Heart left ventricle (tissue), 16 donors: Measurements from ENCODE around the gene ENKUR. TPM values are rescaled to one million over a fixed set of nuclear protein-coding genes. Genes with fewer than 3 reads are reported as not detected.

ENCODE experiments used
- ATAC-seq, 4 donors: fragments of 200-7000 bp; cut with Tn5 transposase; one replicate each; pipeline ENCODE4 v1.9.1; 2020 to 2022; ENCODE audit warnings: moderate library complexity in 4 of 4, mild to moderate bottlenecking in 3 of 4, moderate number of reproducible peaks in 1 of 4
- DNase-seq, 5 donors: peaks; one replicate each; pipeline ENCODE4 v3.0.0-alpha.2; 2020
- H3K27ac ChIP-seq, 12 donors: fragments of 200-600 bp; sonication (generic) in 4 of 12; one replicate each; pipeline versions ENCODE4 v1.5.0 to v1.8.0; 2016 to 2022; ENCODE audit warnings: mild to moderate bottlenecking in 2 of 12
- H3K27me3 ChIP-seq, 9 donors: fragments of 200-600 bp; sonication (generic) in 2 of 9; one replicate each; pipeline versions ENCODE4 v1.5.1 to v1.8.0; 2016 to 2022; ENCODE audit warnings: mild to moderate bottlenecking in 3 of 9
- H3K36me3 ChIP-seq, 9 donors: fragments of 200-600 bp; sonication (generic) in 2 of 9; one replicate each; pipeline versions ENCODE4 v1.5.0 to v1.8.0; 2018 to 2022; ENCODE audit warnings: mild to moderate bottlenecking in 2 of 9
- H3K4me1 ChIP-seq, 12 donors: fragments of 200-600 bp; sonication (generic) in 4 of 12; one replicate each; pipeline versions ENCODE4 v1.5.0 to v1.8.0; 2016 to 2022; ENCODE audit warnings: mild to moderate bottlenecking in 3 of 12
- H3K4me3 ChIP-seq, 12 donors: fragments of 200-600 bp; sonication (generic) in 4 of 12; one replicate each; pipeline versions ENCODE4 v1.5.0 to v1.8.0; 2017 to 2022; ENCODE audit warnings: mild to moderate bottlenecking in 9 of 12, moderate library complexity in 4 of 12
- H3K9me3 ChIP-seq, 12 donors: fragments of 200-600 bp; sonication (generic) in 4 of 12; one replicate each; pipeline versions ENCODE4 v1.5.0 to v1.8.0; 2016 to 2022; ENCODE audit warnings: mild to moderate bottlenecking in 1 of 12
- CTCF ChIP-seq, 12 donors: fragments of 200-600 bp; sonication (generic) in 4 of 12; IDR thresholded peaks; one replicate each; pipeline versions ENCODE4 v1.5.0 to v1.8.0; 2018 to 2022; ENCODE audit warnings: antibody characterized with exemption in 12 of 12, mild to moderate bottlenecking in 5 of 12
- POLR2A ChIP-seq, 2 donors: fragments of 450-650 bp; IDR thresholded peaks; one replicate each; pipeline ENCODE4 v1.6.1; 2017; ENCODE audit warnings: antibody characterized with exemption in 2 of 2, mild to moderate bottlenecking in 2 of 2, moderate library complexity in 2 of 2
- WGBS, 4 donors: extraction: QIAGEN DNeasy Blood & Tissue Kit in 2 of 4; methylation state at CpG; one replicate each; pipeline versions ENCODE4 v1.1.5 to v1.1.7; 2013 to 2018; 5-methylcytosine and 5-hydroxymethylcytosine counted together
- intact Hi-C, 10 donors: fragments of 100-400 bp; cut with DNase I; formaldehyde crosslinking; loops; one replicate each; pipeline versions ENCODE4 v1.11.1 to v1.14.2; 2022
- polyA plus RNA-seq, 2 donors: library from polyadenylated mRNA; stranded (reverse); fragments of 200-250 nt; gene quantifications; one replicate each; pipeline ENCODE4 v1.2.3, GENCODE V29; 2013
- total RNA-seq, 9 donors: library from RNA; depleted of rRNA in 2 of 9; stranded (reverse); fragments of >200 nt in 2 of 9; fragmentation: NEBNext Ultra II Directional in 3 of 9; extraction: Animal tissue kit (Norgen Biotek cat#: 25700) in 3 of 9; gene quantifications; one replicate each; pipeline versions ENCODE4 v1.1.0 to v1.2.4, GENCODE V29; 2016 to 2023
- donor health status: ischemic (EF 13 %, LVEDD 7.1; RV severe dilation, severe dysfunction).
- donor health status: healthy with polysubstance abuse.
- donor health status: DM: no; HTN: yes; CAD: no.
- donor health status: DM: no; HTN: no; CAD: no.
- donor health status: ischemic (EF 25% LVEDD 6.9; RV normal size, moderate dysfunction).
- donor health status: ischemic (EF 25% LVEDD 5.7; RV mildly dilated, moderate dysfunction).
- donor health status: healthy.
- donor health status: DM: yes; HTN: yes; CAD: no.
- donor health status: ischemic (EF 35%, LVEDD 5.7; RV mildly dilated, moderate dysfunction).
- donor health status: nonischemic (EF 11% LVEDD 7.7; RV severe dilation, severe dysfunction).
- donor health status: DM: yes; HTN: yes; CAD: no.
- donor health status: PGD.
- donor health status: ischemic (EF 29% LVEDD 5.4; RV normal size, mild dysfunction).
- donor health status: nonischemic (EF 23%, LVEDD 6.1; RV moderate dilation, normal function).

The ENKUR gene
- total and polyA plus RNA-seq, 11 donors: 0.12 to 0.20 (median 0.19) TPM; not detected in 7

GRCh38 chr10:25018703-25019102, 2.7 kb upstream of the ENKUR start:
- Histone ChIP-seq H3K9me3 (no peaks in the 10 kb centered on the region), H3K4me3 (no peak overlapping the region), H3K4me1 (peaks cover 0 to 25% (median 9%) of the 10 kb centered on the region in 12 donors), H3K27ac (no peak overlapping the region), H3K36me3 (no peaks in the 10 kb centered on the region), H3K27me3 (no peaks in the 10 kb centered on the region)
- intact Hi-C loops: loop anchor here in 6 of 10 donors (5.0 to 10.0 kb wide), 6 partner anchors 64 to 384 kb away; partner anchors contain the start of gene ARHGAP21 (in 3 of the 6)
- ATAC-seq: no peak
- 96 to 99% (median 97%) methylated on average over 3 of the region's 3 CpGs for WGBS, 4 donors
- no peak for DNase-seq
- no peak for TF ChIP-seq POLR2A (IDR thresholded peaks at IDR 0.05)
- TF ChIP-seq CTCF (IDR thresholded peaks at IDR 0.05): no peak

- WGBS, 4 donors: 93 to 96% (median 94%) methylated on average over 6 of the region's 6 CpGs
These were observed 1.7 kb upstream of the ENKUR start for GRCh38 chr10:25017661-25018060.

GRCh38 chr10:25017154-25017590, 1.2 kb upstream of the ENKUR start:
- DNase-seq: peak in 1 of 5 donors; percentile 13
- ATAC-seq: no peak
- intact Hi-C loops: loop anchor here in 6 of 10 donors (2.0 to 10.0 kb wide), 8 partner anchors 64 to 382 kb away; partner anchors contain the start of gene ARHGAP21 (in 3 of the 6)
- Histone ChIP-seq H3K36me3 (no peaks in the 10 kb centered on the region), H3K4me1 (peaks cover 0 to 23% (median 9%) of the 10 kb centered on the region in 12 donors), H3K4me3 (peak overlapping the region; percentile 41 to 80 (median 68)), H3K27me3 (no peaks in the 10 kb centered on the region), H3K27ac (peak overlapping the region; percentile 72 to 98 (median 92)), H3K9me3 (no peaks in the 10 kb centered on the region)
- WGBS, 4 donors: 6 to 8% (median 7%) methylated on average over 10 of the region's 10 CpGs
- TF ChIP-seq POLR2A (IDR thresholded peaks at IDR 0.05): no peak
- no peak for TF ChIP-seq CTCF (IDR thresholded peaks at IDR 0.05)

More at GRCh38 chr10:25017661-25018060, 1.7 kb upstream of the ENKUR start:
- Histone ChIP-seq H3K36me3 (no peaks in the 10 kb centered on the region), H3K4me1 (peaks cover 0 to 23% (median 9%) of the 10 kb centered on the region in 12 donors), H3K27ac (peak overlapping the region; percentile 72 to 98 (median 92)), H3K9me3 (no peaks in the 10 kb centered on the region), H3K27me3 (no peaks in the 10 kb centered on the region), H3K4me3 (peak overlapping the region in 8 of 12 donors; percentile 59 to 80 (median 68))
- intact Hi-C loops: loop anchor here in 6 of 10 donors (2.0 to 10.0 kb wide), 8 partner anchors 63 to 383 kb away; partner anchors contain the start of gene ARHGAP21 (in 3 of the 6)
- no peak for ATAC-seq
- no peak for DNase-seq
- TF ChIP-seq POLR2A (IDR thresholded peaks at IDR 0.05) (no peak), CTCF (IDR thresholded peaks at IDR 0.05) (no peak)

GRCh38 chr10:25016376-25017153, 607 bp upstream of the ENKUR start, which contains the start of gene THNSL1:
THNSL1 (plus strand) TSS chr10:25016612; CDS start chr10:25023224, 6,612 bp downstream.
- WGBS, 4 donors: 0 to 1% (median 0%) methylated on average over 39 to 69 of the region's 69 CpGs
- TF ChIP-seq POLR2A (IDR thresholded peaks at IDR 0.05) (peak in 1 of 2 donors; percentile 70), CTCF (IDR thresholded peaks at IDR 0.05) (no peak)
- intact Hi-C loops: loop anchor here in 6 of 10 donors (1.0 to 10.0 kb wide), 9 partner anchors 64 to 382 kb away; partner anchors contain the start of gene ARHGAP21 (in 3 of the 6)

More at GRCh38 chr10:25016376-25017153, 607 bp upstream of the ENKUR start, which contains the start of gene THNSL1:
- H3K27me3 ChIP-seq: no peaks in the 10 kb centered on the region
- peaks cover 0 to 23% (median 9%) of the 10 kb centered on the region in 12 donors for H3K4me1 ChIP-seq
- peak within 1 kb of the TSS; percentile 72 to 98 (median 92) for H3K27ac ChIP-seq
- peak within 1 kb of the TSS; percentile 41 to 80 (median 68) for H3K4me3 ChIP-seq
- H3K9me3 ChIP-seq: no peaks in the 10 kb centered on the region
- ATAC-seq: peak; percentile 100
- H3K36me3 ChIP-seq: no peaks in the 10 kb centered on the region
- peak; percentile 99 to 100 (median 99) for DNase-seq
